ENCODE data around the gene DZIP1.

Gene DZIP1

DNA sequence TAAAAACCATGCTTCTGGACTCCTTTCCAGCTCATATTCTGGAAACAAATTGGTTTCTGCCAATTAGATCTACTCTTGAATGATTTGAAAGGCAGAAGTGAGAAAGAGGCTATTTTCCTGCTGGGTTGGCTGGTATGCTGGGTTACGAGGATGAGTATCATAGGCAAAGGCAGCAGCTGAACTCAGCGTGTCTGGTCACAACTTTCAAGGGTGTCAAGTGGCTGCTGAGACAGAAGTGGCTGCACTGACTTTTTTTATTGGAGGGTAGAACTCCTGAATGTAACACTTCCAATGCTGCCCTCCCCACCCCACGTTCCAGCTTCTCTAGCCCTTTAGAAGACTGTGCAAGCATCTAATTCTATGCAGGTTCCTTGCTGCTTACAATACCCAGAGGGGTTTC, 8.3 kb upstream of the DZIP1 start:
- no peak overlapping the region for H3K27ac ChIP-seq
- TF ChIP-seq ZFX (IDR thresholded peaks at IDR 0.05; ENCODE audit: borderline replicate concordance), result no peak
- TF ChIP-seq CTCF (IDR thresholded peaks at IDR 0.05), result no peak

DNA sequence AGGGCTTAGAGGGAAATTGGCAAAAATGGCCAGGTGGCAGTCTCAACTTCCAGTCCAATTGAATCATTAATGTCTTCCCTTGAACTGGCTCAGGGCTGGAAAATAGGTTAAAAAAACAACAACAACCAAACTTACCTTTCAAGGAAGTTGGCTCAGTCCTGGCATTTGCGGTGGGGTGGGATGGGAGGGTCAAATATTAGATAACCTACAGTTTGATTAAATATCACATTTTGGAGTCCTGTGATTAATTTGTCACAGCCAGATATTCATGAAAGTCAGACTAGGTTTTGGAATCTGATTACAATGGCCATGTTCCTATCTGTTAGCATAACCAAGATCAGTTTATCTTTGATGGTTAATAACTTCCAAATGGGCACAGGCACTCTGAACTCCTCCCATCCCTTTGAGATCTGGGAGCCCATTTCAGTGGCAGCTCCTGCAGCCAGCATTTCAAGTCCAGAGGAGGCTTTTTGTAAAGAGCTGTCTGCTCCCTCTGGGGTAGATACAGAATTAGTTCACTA, 7.8 kb upstream of the DZIP1 start:
- H3K27ac ChIP-seq, result no peak overlapping the region
- TF ChIP-seq ZFX (IDR thresholded peaks at IDR 0.05; ENCODE audit: borderline replicate concordance), result no peak
- no peak for TF ChIP-seq CTCF (IDR thresholded peaks at IDR 0.05)

DNA sequence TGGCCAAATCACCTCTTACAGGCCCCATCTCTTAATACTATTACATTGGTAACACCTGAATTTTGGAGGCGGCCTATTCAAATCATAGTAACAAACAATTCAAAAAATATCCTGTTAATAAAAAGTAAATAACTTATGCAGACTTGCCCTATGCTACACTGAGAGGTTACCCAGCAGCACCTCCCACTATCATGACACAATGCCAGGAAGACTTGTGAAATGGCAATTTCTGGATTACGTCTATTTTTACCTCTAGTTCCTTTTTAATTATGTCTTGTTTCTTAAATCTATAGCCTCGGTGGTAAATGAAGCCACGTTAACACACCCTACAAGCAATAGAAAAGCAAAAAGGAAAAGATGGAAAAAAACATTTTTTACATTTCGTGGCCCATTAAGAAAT, 6.2 kb upstream of the DZIP1 start:
- no peak overlapping the region for H3K27ac ChIP-seq
- no peak for TF ChIP-seq ZFX (IDR thresholded peaks at IDR 0.05; ENCODE audit: borderline replicate concordance)
- no peak for TF ChIP-seq CTCF (IDR thresholded peaks at IDR 0.05)

DNA sequence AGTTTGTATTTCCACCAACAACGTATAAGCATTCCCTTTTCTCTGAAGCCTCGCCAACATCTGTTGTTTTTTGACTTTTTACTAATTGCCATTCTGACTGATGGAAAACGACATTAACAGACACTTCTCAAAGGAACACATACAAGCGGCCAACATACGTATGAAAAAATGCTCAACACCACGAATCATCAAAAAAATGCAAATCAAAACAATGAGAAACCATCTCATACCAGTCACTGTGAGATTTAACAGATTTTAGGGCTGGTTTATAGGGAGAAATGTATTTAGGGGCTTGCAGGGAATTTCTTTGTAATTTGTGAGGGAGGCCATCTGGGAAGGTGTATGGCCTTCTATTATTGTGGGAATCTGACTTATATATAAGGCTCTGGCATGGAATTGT, 2.8 kb upstream of the DZIP1 start:
- H3K27ac ChIP-seq, result no peak overlapping the region
- TF ChIP-seq CTCF (IDR thresholded peaks at IDR 0.05) (no peak), ZFX (IDR thresholded peaks at IDR 0.05; ENCODE audit: borderline replicate concordance) (no peak)

- no peak for TF ChIP-seq ZFX (IDR thresholded peaks at IDR 0.05; ENCODE audit: borderline replicate concordance)
- no peak for TF ChIP-seq CTCF (IDR thresholded peaks at IDR 0.05)
- H3K27ac ChIP-seq, result no peak overlapping the region
Observed at GRCh38 chr13:95643936-95644598, 439 bp downstream of the DZIP1 start.

GRCh38 chr13:95643571-95643935, 953 bp downstream of the DZIP1 start:
- H3K27ac ChIP-seq, result no peak overlapping the region

More at GRCh38 chr13:95643571-95643935, 953 bp downstream of the DZIP1 start:
- TF ChIP-seq CTCF (IDR thresholded peaks at IDR 0.05), result no peak
- TF ChIP-seq ZFX (IDR thresholded peaks at IDR 0.05; ENCODE audit: borderline replicate concordance), result no peak
